ENCODE results near the gene ANKRD27.
"Not testable (repeated sequence)": the region's sequence is repeated elsewhere in the genome, so short reads cannot be mapped to it uniquely, and the experiment has no call there.

Gene ANKRD27

GRCh38 chr19:32674931-32675719, at the start of gene ANKRD27:
ANKRD27 (minus strand) TSS chr19:32675180; CDS start chr19:32659015, 16,165 bp downstream.
- peak; percentile 98 for DNase-seq

GRCh38 chr19:32720936-32721250, 45.9 kb upstream of the ANKRD27 start:
- DNase-seq, result no peak

GRCh38 chr19:32720216-32720935, 45.4 kb upstream of the ANKRD27 start:
- no peak for DNase-seq

- no peak for DNase-seq
Observed at GRCh38 chr19:32719611-32720059, 44.7 kb upstream of the ANKRD27 start, which contains the start of gene TDRD12. TDRD12 (plus strand) TSS chr19:32719767; CDS start chr19:32720073, 306 bp downstream.

GRCh38 chr19:32718286-32718685, 43.3 kb upstream of the ANKRD27 start:
- DNase-seq, result no peak

- DNase-seq, result no peak
Observed at GRCh38 chr19:32717496-32717895, 42.5 kb upstream of the ANKRD27 start.

GRCh38 chr19:32716203-32716602, 41.2 kb upstream of the ANKRD27 start:
- not testable (repeated sequence) for DNase-seq

GRCh38 chr19:32711747-32712146, 36.8 kb upstream of the ANKRD27 start:
- no peak for DNase-seq

GRCh38 chr19:32709032-32709431, 34.1 kb upstream of the ANKRD27 start:
- no peak for DNase-seq

GRCh38 chr19:32708457-32708856, 33.5 kb upstream of the ANKRD27 start:
- no peak for DNase-seq

GRCh38 chr19:32704006-32704405, 29.0 kb upstream of the ANKRD27 start:
- not testable (repeated sequence) for DNase-seq

GRCh38 chr19:32702010-32702409, 27.0 kb upstream of the ANKRD27 start:
- no peak for DNase-seq

- DNase-seq, result not testable (repeated sequence)
Observed at GRCh38 chr19:32700129-32700528, 25.1 kb upstream of the ANKRD27 start.

GRCh38 chr19:32696771-32697170, 21.8 kb upstream of the ANKRD27 start:
- peak; percentile 88 for DNase-seq

GRCh38 chr19:32695506-32695905, 20.5 kb upstream of the ANKRD27 start:
- peak; percentile 92 for DNase-seq

- not testable (repeated sequence) for DNase-seq
Observed at GRCh38 chr19:32694851-32695250, 19.9 kb upstream of the ANKRD27 start.

GRCh38 chr19:32694316-32694715, 19.3 kb upstream of the ANKRD27 start:
- DNase-seq, result not testable (repeated sequence)

- DNase-seq, result peak; percentile 60
Observed at GRCh38 chr19:32693151-32694108, 18.4 kb upstream of the ANKRD27 start.

- no peak for DNase-seq
Observed at GRCh38 chr19:32692727-32693061, 17.7 kb upstream of the ANKRD27 start.

- DNase-seq, result peak; percentile 89
Observed at GRCh38 chr19:32691952-32692726, 17.2 kb upstream of the ANKRD27 start.

- DNase-seq, result peak; percentile 81
Observed at GRCh38 chr19:32691291-32691951, 16.4 kb upstream of the ANKRD27 start, which contains the start of gene NUDT19. NUDT19 (plus strand) TSS chr19:32691821; CDS start chr19:32691961, 140 bp downstream.

All from inflammatory macrophage treated with lipopolysaccharide for 4 hours (primary cell).